Measurements from ENCODE around the gene GRM5.
"Not testable (repeated sequence)": the region's sequence is repeated elsewhere in the genome, so short reads cannot be mapped to it uniquely, and the experiment has no call there.

GRM5 gene

GRCh38 chr11:88464528-88464927 is 601.3 kb downstream of the GRM5 start:
- Histone ChIP-seq H3K4me1 (no peaks in the 10 kb centered on the region), H3K4me3 (ENCODE audit: low read depth, low read length) (no peak overlapping the region), H3K9ac (no peak overlapping the region), H2AFZ (no peak overlapping the region), H3K9me3 (ENCODE audit: control insufficient read depth, low read length) (no peaks in the 10 kb centered on the region), H3K4me2 (ENCODE audit: low read length) (no peak overlapping the region), H3K27ac (no peak overlapping the region), H3K79me2 (no peaks in the 10 kb centered on the region), H3K27me3 (ENCODE audit: control insufficient read depth, insufficient read depth, low read length) (no peaks in the 10 kb centered on the region), H3K36me3 (ENCODE audit: control insufficient read depth, insufficient read depth, low read length) (no peaks in the 10 kb centered on the region)
- TF ChIP-seq, protein P1, sequence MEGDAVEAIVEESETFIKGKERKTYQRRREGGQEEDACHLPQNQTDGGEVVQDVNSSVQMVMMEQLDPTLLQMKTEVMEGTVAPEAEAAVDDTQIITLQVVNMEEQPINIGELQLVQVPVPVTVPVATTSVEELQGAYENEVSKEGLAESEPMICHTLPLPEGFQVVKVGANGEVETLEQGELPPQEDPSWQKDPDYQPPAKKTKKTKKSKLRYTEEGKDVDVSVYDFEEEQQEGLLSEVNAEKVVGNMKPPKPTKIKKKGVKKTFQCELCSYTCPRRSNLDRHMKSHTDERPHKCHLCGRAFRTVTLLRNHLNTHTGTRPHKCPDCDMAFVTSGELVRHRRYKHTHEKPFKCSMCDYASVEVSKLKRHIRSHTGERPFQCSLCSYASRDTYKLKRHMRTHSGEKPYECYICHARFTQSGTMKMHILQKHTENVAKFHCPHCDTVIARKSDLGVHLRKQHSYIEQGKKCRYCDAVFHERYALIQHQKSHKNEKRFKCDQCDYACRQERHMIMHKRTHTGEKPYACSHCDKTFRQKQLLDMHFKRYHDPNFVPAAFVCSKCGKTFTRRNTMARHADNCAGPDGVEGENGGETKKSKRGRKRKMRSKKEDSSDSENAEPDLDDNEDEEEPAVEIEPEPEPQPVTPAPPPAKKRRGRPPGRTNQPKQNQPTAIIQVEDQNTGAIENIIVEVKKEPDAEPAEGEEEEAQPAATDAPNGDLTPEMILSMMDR (IDR thresholded peaks at IDR 0.05), result no peak

DNA sequence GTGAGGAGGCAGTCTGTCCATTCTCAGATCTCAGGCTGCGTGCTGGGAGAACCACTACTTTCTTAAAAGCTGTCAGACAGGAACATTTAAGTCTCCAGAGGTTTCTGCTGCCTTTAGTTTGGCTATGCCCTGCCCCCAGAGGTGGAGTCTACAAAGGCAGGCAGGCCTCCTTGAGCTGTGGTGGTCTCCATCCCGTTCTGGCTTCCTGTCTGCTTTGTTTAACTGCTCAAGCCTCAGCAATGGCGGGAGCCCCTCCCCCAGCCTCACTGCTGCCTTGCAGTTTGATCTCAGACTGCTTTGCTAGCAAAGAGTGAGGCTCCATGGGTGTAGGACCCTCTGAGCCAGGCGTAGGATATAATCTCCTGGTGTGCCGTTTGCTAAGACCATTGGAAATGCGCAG is 602.5 kb downstream of the GRM5 start:
- H3K9me3 ChIP-seq (ENCODE audit: control insufficient read depth, low read length); H3K79me2 ChIP-seq; H3K4me2 ChIP-seq (ENCODE audit: low read length); H3K36me3 ChIP-seq (ENCODE audit: control insufficient read depth, insufficient read depth, low read length); H2AFZ ChIP-seq; H3K9ac ChIP-seq; H3K4me3 ChIP-seq (ENCODE audit: low read depth, low read length); H3K27ac ChIP-seq; H3K4me1 ChIP-seq; H3K27me3 ChIP-seq (ENCODE audit: control insufficient read depth, insufficient read depth, low read length): not testable (repeated sequence)

DNA sequence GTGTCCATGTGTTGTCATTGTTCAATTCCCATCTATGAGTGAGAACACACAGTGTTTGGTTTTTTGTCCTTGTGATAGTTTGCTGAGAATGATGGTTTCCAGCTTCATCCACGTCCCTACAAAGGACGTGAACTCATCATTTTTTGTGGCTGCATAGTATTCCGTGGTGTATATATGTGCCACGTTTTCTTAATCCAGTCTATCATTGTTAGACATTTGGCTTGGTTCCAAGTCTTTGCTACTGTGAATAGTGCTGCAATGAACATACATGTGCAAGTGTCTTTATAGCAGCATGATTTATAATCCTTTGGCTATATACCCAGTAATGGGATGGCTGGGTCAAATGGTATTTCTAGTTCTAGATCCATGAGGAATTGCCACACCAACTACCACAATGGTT is 607.7 kb downstream of the GRM5 start:
- not testable (repeated sequence) for H3K4me1 ChIP-seq; H3K4me3 ChIP-seq (ENCODE audit: low read depth, low read length); H3K27ac ChIP-seq; H3K4me2 ChIP-seq (ENCODE audit: low read length); H3K27me3 ChIP-seq (ENCODE audit: control insufficient read depth, insufficient read depth, low read length); H3K9ac ChIP-seq; H3K36me3 ChIP-seq (ENCODE audit: control insufficient read depth, insufficient read depth, low read length); H2AFZ ChIP-seq; H3K79me2 ChIP-seq; H3K9me3 ChIP-seq (ENCODE audit: control insufficient read depth, low read length)

GRCh38 chr11:88455974-88456373 is 609.8 kb downstream of the GRM5 start:
- H3K79me2 ChIP-seq, result no peaks in the 10 kb centered on the region
- no peak overlapping the region for H3K4me2 ChIP-seq (ENCODE audit: low read length)
- H3K4me3 ChIP-seq (ENCODE audit: low read depth, low read length), result no peak overlapping the region
- no peak overlapping the region for H3K9ac ChIP-seq
- H3K27me3 ChIP-seq (ENCODE audit: control insufficient read depth, insufficient read depth, low read length), result no peaks in the 10 kb centered on the region
- no peaks in the 10 kb centered on the region for H3K9me3 ChIP-seq (ENCODE audit: control insufficient read depth, low read length)
- TF ChIP-seq, protein P1 (IDR thresholded peaks at IDR 0.05), result no peak
- H2AFZ ChIP-seq, result no peak overlapping the region
- H3K27ac ChIP-seq, result no peak overlapping the region
- no peaks in the 10 kb centered on the region for H3K36me3 ChIP-seq (ENCODE audit: control insufficient read depth, insufficient read depth, low read length)
- H3K4me1 ChIP-seq, result no peaks in the 10 kb centered on the region

GRCh38 chr11:88454881-88455280 is 610.9 kb downstream of the GRM5 start:
- Histone ChIP-seq H3K9ac (no peak overlapping the region), H2AFZ (no peak overlapping the region), H3K4me3 (ENCODE audit: low read depth, low read length) (no peak overlapping the region), H3K9me3 (ENCODE audit: control insufficient read depth, low read length) (no peaks in the 10 kb centered on the region), H3K27ac (no peak overlapping the region), H3K36me3 (ENCODE audit: control insufficient read depth, insufficient read depth, low read length) (no peaks in the 10 kb centered on the region), H3K4me1 (no peaks in the 10 kb centered on the region), H3K4me2 (ENCODE audit: low read length) (no peak overlapping the region), H3K27me3 (ENCODE audit: control insufficient read depth, insufficient read depth, low read length) (no peaks in the 10 kb centered on the region), H3K79me2 (no peaks in the 10 kb centered on the region)
- TF ChIP-seq, protein P1 (IDR thresholded peaks at IDR 0.05), result no peak

Data from parathyroid adenoma (tissue), 2 donors.